ENCODE measurements around the gene DLGAP1. TPM values are rescaled to one million over a fixed set of nuclear protein-coding genes. Genes with fewer than 3 reads are reported as not detected.

The DLGAP1 gene
- total RNA-seq, 3 donors from 2014 or later (not counting 1 experiment from before 2014, with no cell fraction given): not detected

- WGBS (ENCODE audit: insufficient coverage): 56% methylated on average over 1 of the region's 1 CpG
- no peaks in the 10 kb centered on the region for H3K4me1 ChIP-seq (ENCODE audit: control insufficient read depth, insufficient read depth, low read length)
- intact Hi-C loops (cut with micrococcal nuclease): no loop called here
- ATAC-seq: no peak
- H3K36me3 ChIP-seq (ENCODE audit: control insufficient read depth, insufficient read depth, low read length): no peaks in the 10 kb centered on the region
- TF ChIP-seq CTCF (IDR thresholded peaks at IDR 0.05): no peak
- DNase-seq: no peak
- no peak overlapping the region for H3K4me3 Mint-ChIP-seq
- no peaks in the 10 kb centered on the region for H3K9me3 ChIP-seq (ENCODE audit: control insufficient read depth, insufficient read depth, low read length)
- H3K9me3 Mint-ChIP-seq: no peaks in the 10 kb centered on the region
- no peaks in the 10 kb centered on the region for H3K36me3 Mint-ChIP-seq
- peaks cover 7 to 8% of the 10 kb centered on the region in 2 donors for H3K27me3 Mint-ChIP-seq (ENCODE audit: low read depth in 2 of 2)
- H3K4me1 Mint-ChIP-seq: no peaks in the 10 kb centered on the region
- H3K27me3 ChIP-seq (ENCODE audit: control insufficient read depth, insufficient read depth, low read length): no peaks in the 10 kb centered on the region
- H3K27ac ChIP-seq (ENCODE audit: low read length): no peak overlapping the region
- no peak overlapping the region for H3K27ac Mint-ChIP-seq
- H3K4me3 ChIP-seq (ENCODE audit: low read length): no peak overlapping the region
These were observed 597.6 kb downstream of the DLGAP1 start for GRCh38 chr18:3857544-3857943.

GRCh38 chr18:3855966-3856365 lies 599.1 kb downstream of the DLGAP1 start:
- intact Hi-C loops (cut with micrococcal nuclease): no loop called here

GRCh38 chr18:3852321-3852720 lies 602.8 kb downstream of the DLGAP1 start:
- TF ChIP-seq CTCF (IDR thresholded peaks at IDR 0.05): no peak
- no peak for ATAC-seq
- H3K36me3 ChIP-seq (ENCODE audit: control insufficient read depth, insufficient read depth, low read length): no peaks in the 10 kb centered on the region
- no peak overlapping the region for H3K27ac ChIP-seq (ENCODE audit: low read length)
- Mint-ChIP-seq H3K9me3 (peaks cover 0 to 3% of the 10 kb centered on the region in 2 donors), H3K4me3 (no peak overlapping the region), H3K4me1 (no peaks in the 10 kb centered on the region), H3K27ac (no peak overlapping the region), H3K36me3 (no peaks in the 10 kb centered on the region), H3K27me3 (ENCODE audit: low read depth in 2 of 2) (peaks cover 0 to 7% of the 10 kb centered on the region in 2 donors)
- intact Hi-C loops (cut with micrococcal nuclease): no loop called here
- 100% methylated on average over 2 of the region's 2 CpGs for WGBS (ENCODE audit: insufficient coverage)
- H3K4me1 ChIP-seq (ENCODE audit: control insufficient read depth, insufficient read depth, low read length): no peaks in the 10 kb centered on the region
- no peak for DNase-seq
- no peak overlapping the region for H3K4me3 ChIP-seq (ENCODE audit: low read length)
- H3K27me3 ChIP-seq (ENCODE audit: control insufficient read depth, insufficient read depth, low read length): no peaks in the 10 kb centered on the region
- no peaks in the 10 kb centered on the region for H3K9me3 ChIP-seq (ENCODE audit: control insufficient read depth, insufficient read depth, low read length)

More at GRCh38 chr18:3855966-3856365, 599.1 kb downstream of the DLGAP1 start:
- WGBS (ENCODE audit: insufficient coverage): 85% methylated on average over 3 of the region's 3 CpGs
- Histone ChIP-seq H3K9me3 (ENCODE audit: control insufficient read depth, insufficient read depth, low read length) (no peaks in the 10 kb centered on the region), H3K27me3 (ENCODE audit: control insufficient read depth, insufficient read depth, low read length) (no peaks in the 10 kb centered on the region), H3K4me3 (ENCODE audit: low read length) (no peak overlapping the region), H3K36me3 (ENCODE audit: control insufficient read depth, insufficient read depth, low read length) (no peaks in the 10 kb centered on the region), H3K4me1 (ENCODE audit: control insufficient read depth, insufficient read depth, low read length) (no peaks in the 10 kb centered on the region), H3K27ac (ENCODE audit: low read length) (no peak overlapping the region)
- no peak for DNase-seq
- no peaks in the 10 kb centered on the region for H3K4me1 Mint-ChIP-seq
- peaks cover 0 to 5% of the 10 kb centered on the region in 2 donors for H3K27me3 Mint-ChIP-seq (ENCODE audit: low read depth in 2 of 2)
- peaks cover 0 to 3% of the 10 kb centered on the region in 2 donors for H3K9me3 Mint-ChIP-seq
- no peak overlapping the region for H3K27ac Mint-ChIP-seq
- ATAC-seq: no peak
- H3K4me3 Mint-ChIP-seq: no peak overlapping the region
- no peak for TF ChIP-seq CTCF (IDR thresholded peaks at IDR 0.05)
- H3K36me3 Mint-ChIP-seq: no peaks in the 10 kb centered on the region

GRCh38 chr18:3851159-3851558 lies 603.9 kb downstream of the DLGAP1 start:
- H3K4me3 ChIP-seq (ENCODE audit: low read length): no peak overlapping the region
- no peaks in the 10 kb centered on the region for H3K4me1 Mint-ChIP-seq
- no peaks in the 10 kb centered on the region for H3K36me3 Mint-ChIP-seq
- no peak overlapping the region for H3K27ac Mint-ChIP-seq
- no peaks in the 10 kb centered on the region for H3K27me3 ChIP-seq (ENCODE audit: control insufficient read depth, insufficient read depth, low read length)
- H3K9me3 ChIP-seq (ENCODE audit: control insufficient read depth, insufficient read depth, low read length): no peaks in the 10 kb centered on the region
- peaks cover 0 to 3% of the 10 kb centered on the region in 2 donors for H3K9me3 Mint-ChIP-seq
- H3K4me1 ChIP-seq (ENCODE audit: control insufficient read depth, insufficient read depth, low read length): no peaks in the 10 kb centered on the region
- no peaks in the 10 kb centered on the region for H3K36me3 ChIP-seq (ENCODE audit: control insufficient read depth, insufficient read depth, low read length)
- intact Hi-C loops (cut with micrococcal nuclease): no loop called here
- H3K4me3 Mint-ChIP-seq: no peak overlapping the region
- TF ChIP-seq CTCF (IDR thresholded peaks at IDR 0.05): no peak
- DNase-seq (no peak), ATAC-seq (no peak)
- no peak overlapping the region for H3K27ac ChIP-seq (ENCODE audit: low read length)
- WGBS (ENCODE audit: insufficient coverage): 86% methylated on average over 2 of the region's 2 CpGs
- peaks cover 0 to 9% of the 10 kb centered on the region in 2 donors for H3K27me3 Mint-ChIP-seq (ENCODE audit: low read depth in 2 of 2)
